Sigmoid colon (tissue), 7 donors: ENCODE data around the gene CAPZA2. TPM values are rescaled to one million over a fixed set of nuclear protein-coding genes. Genes with fewer than 3 reads are reported as not detected.

Source experiments
- DNase-seq: peaks from one replicate; pipeline ENCODE4 v3.0.0-alpha.2; 2019
- H3K27ac ChIP-seq, 4 donors: fragments of 200-600 bp; sonication (generic); one replicate each; pipeline ENCODE4 v1.5.1; 2016 to 2019; ENCODE audit warnings: mild to moderate bottlenecking in 1 of 4
- H3K27me3 ChIP-seq, 3 donors: fragments of 200-600 bp; sonication (generic); one replicate each; pipeline ENCODE4 v1.5.1; 2019; ENCODE audit warnings: mild to moderate bottlenecking in 1 of 3
- H3K36me3 ChIP-seq, 4 donors: fragments of 200-600 bp; sonication (generic); one replicate each; pipeline ENCODE4 v1.5.1; 2016 to 2019
- H3K4me1 ChIP-seq, 4 donors: fragments of 200-600 bp; sonication (generic); one replicate each; pipeline ENCODE4 v1.5.1; 2017 to 2019
- H3K4me3 ChIP-seq, 4 donors: fragments of 200-600 bp; sonication (generic); one replicate each; pipeline ENCODE4 v1.5.1; 2017 to 2019; ENCODE audit warnings: mild to moderate bottlenecking in 2 of 4, moderate library complexity in 1 of 4
- H3K9me3 ChIP-seq, 4 donors: fragments of 200-600 bp in 3 of 4; sonication (generic) in 3 of 4; one replicate each; pipeline versions ENCODE4 v1.5.1 to v1.6.1; 2013 to 2019
- CTCF ChIP-seq, 4 experiments: fragments of 450-650 bp in 3 of 4; fragments of 200-600 bp in 1 of 4; IDR thresholded peaks; one replicate each; pipeline ENCODE4 v1.5.1; 2016 to 2019; ENCODE audit warnings: antibody characterized with exemption in 4 of 4, mild to moderate bottlenecking in 3 of 4, moderate library complexity in 2 of 4
- EP300 ChIP-seq, 4 donors: sonication (generic); formaldehyde crosslinking; IDR thresholded peaks; one replicate each; pipeline ENCODE4 v1.6.1; 2017; ENCODE audit warnings: antibody characterized with exemption in 4 of 4
- POLR2A ChIP-seq, 2 donors: fragments of 450-650 bp; IDR thresholded peaks; one replicate each; pipeline ENCODE4 v1.6.1; 2016; ENCODE audit warnings: antibody characterized with exemption in 2 of 2, mild to moderate bottlenecking in 2 of 2, moderate library complexity in 2 of 2
- POLR2AphosphoS5 ChIP-seq, 4 donors: sonication (generic); formaldehyde crosslinking; IDR thresholded peaks; one replicate each; pipeline ENCODE4 v1.6.1; 2017; ENCODE audit warnings: antibody characterized with exemption in 4 of 4
- WGBS, 2 donors: extraction: QIAGEN DNeasy Blood & Tissue Kit; methylation state at CpG; one replicate each; pipeline ENCODE4 v1.1.7; 2013; 5-methylcytosine and 5-hydroxymethylcytosine counted together
- intact Hi-C: fragments of 100-400 bp; cut with DNase I; formaldehyde crosslinking; loops from one replicate; pipeline ENCODE4 v1.15.1; 2023
- polyA plus RNA-seq, 3 donors: library from polyadenylated mRNA; stranded (reverse); fragments of 200-250 nt; gene quantifications; one replicate each; pipeline ENCODE4 v1.2.3, GENCODE V29; 2013
- total RNA-seq, 4 donors: library from RNA; depleted of rRNA; stranded (reverse); fragments of >200 nt; gene quantifications; one replicate each; pipeline ENCODE4 v1.1.0, GENCODE V29; 2016
- donor health status: healthy with polysubstance abuse.
- donor health status: Bipolar disorder and iron deficiency.
- donor health status: healthy.

Gene CAPZA2
- total and polyA plus RNA-seq, 7 donors = 75.3 to 242 (median 189) TPM

- intact Hi-C loops = no loop called here
- Histone ChIP-seq H3K36me3 (no peaks in the 10 kb centered on the region), H3K9me3 (no peaks in the 10 kb centered on the region), H3K27me3 (no peaks in the 10 kb centered on the region), H3K4me1 (peaks cover 0 to 77% (median 61%) of the 10 kb centered on the region in 4 donors), H3K4me3 (no peak overlapping the region), H3K27ac (peak overlapping the region in 1 of 4 donors; percentile 18)
- WGBS, 2 donors = 90 to 91% methylated on average over 3 of the region's 3 CpGs
- DNase-seq = no peak
- TF ChIP-seq POLR2AphosphoS5 (IDR thresholded peaks at IDR 0.05) (no peak), CTCF (IDR thresholded peaks at IDR 0.05) (no peak), POLR2A (IDR thresholded peaks at IDR 0.05) (no peak), EP300 (IDR thresholded peaks at IDR 0.05) (no peak)
Measured at GRCh38 chr7:116877443-116878217, 15.2 kb downstream of the CAPZA2 start.

- intact Hi-C loops = no loop called here
- Histone ChIP-seq H3K27me3 (no peaks in the 10 kb centered on the region), H3K9me3 (no peaks in the 10 kb centered on the region), H3K4me1 (peaks cover 0 to 53% (median 20%) of the 10 kb centered on the region in 4 donors), H3K4me3 (no peak overlapping the region), H3K36me3 (peaks cover 0 to 19% (median 0%) of the 10 kb centered on the region in 4 donors), H3K27ac (no peak overlapping the region)
- DNase-seq = no peak
- TF ChIP-seq CTCF (IDR thresholded peaks at IDR 0.05) (no peak), EP300 (IDR thresholded peaks at IDR 0.05) (no peak), POLR2AphosphoS5 (IDR thresholded peaks at IDR 0.05) (no peak), POLR2A (IDR thresholded peaks at IDR 0.05) (no peak)
- 98 to 99% methylated on average over 3 of the region's 3 CpGs for WGBS, 2 donors
Measured at GRCh38 chr7:116884691-116885090, 22.3 kb downstream of the CAPZA2 start.

- no peaks in the 10 kb centered on the region for H3K9me3 ChIP-seq
- TF ChIP-seq POLR2AphosphoS5 (IDR thresholded peaks at IDR 0.05) (no peak), CTCF (IDR thresholded peaks at IDR 0.05) (no peak), POLR2A (IDR thresholded peaks at IDR 0.05) (no peak), EP300 (IDR thresholded peaks at IDR 0.05) (no peak)
- H3K36me3 ChIP-seq = peaks cover 0 to 25% (median 0%) of the 10 kb centered on the region in 4 donors
- H3K4me1 ChIP-seq = peaks cover 0 to 46% (median 17%) of the 10 kb centered on the region in 4 donors
- no peak overlapping the region for H3K27ac ChIP-seq
- H3K4me3 ChIP-seq = no peak overlapping the region
- H3K27me3 ChIP-seq = no peaks in the 10 kb centered on the region
- no peak for DNase-seq
- WGBS, 2 donors = 15 to 48% methylated on average over 2 of the region's 2 CpGs
- intact Hi-C loops = no loop called here
Measured at GRCh38 chr7:116885724-116886123, 23.3 kb downstream of the CAPZA2 start.

- peaks cover 0 to 34% (median 0%) of the 10 kb centered on the region in 4 donors for H3K36me3 ChIP-seq
- TF ChIP-seq EP300 (IDR thresholded peaks at IDR 0.05) (no peak), CTCF (IDR thresholded peaks at IDR 0.05) (no peak), POLR2A (IDR thresholded peaks at IDR 0.05) (no peak), POLR2AphosphoS5 (IDR thresholded peaks at IDR 0.05) (no peak)
- intact Hi-C loops = no loop called here
- H3K27ac ChIP-seq = no peak overlapping the region
- no peak for DNase-seq
- no peaks in the 10 kb centered on the region for H3K9me3 ChIP-seq
- no peak overlapping the region for H3K4me3 ChIP-seq
- H3K27me3 ChIP-seq = no peaks in the 10 kb centered on the region
- H3K4me1 ChIP-seq = peaks cover 0 to 46% (median 17%) of the 10 kb centered on the region in 4 donors
Measured at GRCh38 chr7:116886543-116887156, 24.3 kb downstream of the CAPZA2 start.
